Measurements from ENCODE around the gene NAA60.
"Not testable (repeated sequence)": the region's sequence is repeated elsewhere in the genome, so short reads cannot be mapped to it uniquely, and the experiment has no call there.

NAA60 gene

GRCh38 chr16:3495176-3495575 lies 51.7 kb downstream of the NAA60 start, which contains the start of gene C16orf90:
C16orf90 (minus strand) TSS chr16:3495489; CDS start chr16:3495421, 68 bp downstream.
- Histone ChIP-seq H3K27me3 (ENCODE audit: insufficient read depth, low read length, poor library complexity) (no peaks in the 10 kb centered on the region), H3K23ac (ENCODE audit: low read length) (no peak within 1 kb of the TSS), H3K79me2 (ENCODE audit: control insufficient read depth, insufficient read depth, low read length) (no peaks in the 10 kb centered on the region), H3K4me2 (ENCODE audit: low read length) (no peak within 1 kb of the TSS), H2AK5ac (ENCODE audit: low read length) (no peak within 1 kb of the TSS), H4K5ac (ENCODE audit: low read length) (no peak within 1 kb of the TSS), H3K36me3 (ENCODE audit: control insufficient read depth, insufficient read depth, low read length) (no peaks in the 10 kb centered on the region), H3K4me1 (ENCODE audit: control insufficient read depth, low read depth, low read length) (no peaks in the 10 kb centered on the region), H3K18ac (ENCODE audit: low read length) (no peak within 1 kb of the TSS), H3K27ac (ENCODE audit: low read depth, low read length) (no peak within 1 kb of the TSS), H4K8ac (ENCODE audit: low read depth, low read length) (no peak within 1 kb of the TSS), H3K4ac (ENCODE audit: low read depth, low read length) (no peak within 1 kb of the TSS), H3K56ac (ENCODE audit: low read length) (no peak within 1 kb of the TSS), H2BK5ac (ENCODE audit: low read length) (no peak within 1 kb of the TSS), H3K9ac (ENCODE audit: low read length) (no peak within 1 kb of the TSS), H3K79me1 (ENCODE audit: low read length) (no peaks in the 10 kb centered on the region), H2BK120ac (ENCODE audit: low read depth, low read length) (no peak within 1 kb of the TSS), H2BK15ac (replicated peaks; ENCODE audit: low read depth) (no peak within 1 kb of the TSS), H3K4me3 (ENCODE audit: low read length) (no peak within 1 kb of the TSS)
- WGBS (ENCODE audit: extremely low coverage, insufficient coverage, low lambda C conversion rate) = no CpG with 5 or more reads among the region's 3 CpGs
- DNase-seq = no peak

GRCh38 chr16:3496386-3496785 lies 52.9 kb downstream of the NAA60 start:
- no CpG with 5 or more reads among the region's 30 CpGs for WGBS (ENCODE audit: extremely low coverage, insufficient coverage, low lambda C conversion rate)

GRCh38 chr16:3497771-3498170 lies 54.3 kb downstream of the NAA60 start:
- Histone ChIP-seq H3K18ac (ENCODE audit: low read length) (no peak overlapping the region), H3K27ac (ENCODE audit: low read depth, low read length) (no peak overlapping the region), H3K56ac (ENCODE audit: low read length) (no peak overlapping the region), H4K5ac (ENCODE audit: low read length) (no peak overlapping the region), H2BK120ac (ENCODE audit: low read depth, low read length) (no peak overlapping the region), H3K79me1 (ENCODE audit: low read length) (no peaks in the 10 kb centered on the region), H3K4me1 (ENCODE audit: control insufficient read depth, low read depth, low read length) (peaks cover 2% of the 10 kb centered on the region), H4K8ac (ENCODE audit: low read depth, low read length) (no peak overlapping the region), H3K27me3 (ENCODE audit: insufficient read depth, low read length, poor library complexity) (no peaks in the 10 kb centered on the region), H3K36me3 (ENCODE audit: control insufficient read depth, insufficient read depth, low read length) (no peaks in the 10 kb centered on the region), H3K4me2 (ENCODE audit: low read length) (no peak overlapping the region), H2AK5ac (ENCODE audit: low read length) (no peak overlapping the region), H3K9ac (ENCODE audit: low read length) (no peak overlapping the region), H2BK5ac (ENCODE audit: low read length) (no peak overlapping the region), H3K4me3 (ENCODE audit: low read length) (no peak overlapping the region), H2BK15ac (replicated peaks; ENCODE audit: low read depth) (no peak overlapping the region), H3K4ac (ENCODE audit: low read depth, low read length) (no peak overlapping the region), H3K23ac (ENCODE audit: low read length) (no peak overlapping the region), H3K79me2 (ENCODE audit: control insufficient read depth, insufficient read depth, low read length) (no peaks in the 10 kb centered on the region)
- WGBS (ENCODE audit: extremely low coverage, insufficient coverage, low lambda C conversion rate) = no CpG with 5 or more reads among the region's 4 CpGs
- no peak for DNase-seq

More at GRCh38 chr16:3496386-3496785, 52.9 kb downstream of the NAA60 start:
- Histone ChIP-seq H4K8ac (ENCODE audit: low read depth, low read length) (no peak overlapping the region), H3K79me2 (ENCODE audit: control insufficient read depth, insufficient read depth, low read length) (no peaks in the 10 kb centered on the region), H3K79me1 (ENCODE audit: low read length) (no peaks in the 10 kb centered on the region), H3K23ac (ENCODE audit: low read length) (no peak overlapping the region), H2BK15ac (replicated peaks; ENCODE audit: low read depth) (no peak overlapping the region), H4K5ac (ENCODE audit: low read length) (no peak overlapping the region), H3K27ac (ENCODE audit: low read depth, low read length) (no peak overlapping the region), H3K4ac (ENCODE audit: low read depth, low read length) (no peak overlapping the region), H2BK5ac (ENCODE audit: low read length) (no peak overlapping the region), H3K56ac (ENCODE audit: low read length) (no peak overlapping the region), H3K36me3 (ENCODE audit: control insufficient read depth, insufficient read depth, low read length) (no peaks in the 10 kb centered on the region), H3K4me1 (ENCODE audit: control insufficient read depth, low read depth, low read length) (no peaks in the 10 kb centered on the region), H2AK5ac (ENCODE audit: low read length) (no peak overlapping the region), H2BK120ac (ENCODE audit: low read depth, low read length) (no peak overlapping the region), H3K4me3 (ENCODE audit: low read length) (no peak overlapping the region), H3K9ac (ENCODE audit: low read length) (no peak overlapping the region), H3K4me2 (ENCODE audit: low read length) (no peak overlapping the region), H3K27me3 (ENCODE audit: insufficient read depth, low read length, poor library complexity) (no peaks in the 10 kb centered on the region), H3K18ac (ENCODE audit: low read length) (no peak overlapping the region)
- no peak for DNase-seq

- H3K23ac ChIP-seq (ENCODE audit: low read length) = no peak overlapping the region
- no peaks in the 10 kb centered on the region for H3K79me2 ChIP-seq (ENCODE audit: control insufficient read depth, insufficient read depth, low read length)
- H3K18ac ChIP-seq (ENCODE audit: low read length) = no peak overlapping the region
- no peaks in the 10 kb centered on the region for H3K27me3 ChIP-seq (ENCODE audit: insufficient read depth, low read length, poor library complexity)
- DNase-seq = no peak
- no peak overlapping the region for H2BK120ac ChIP-seq (ENCODE audit: low read depth, low read length)
- no peak overlapping the region for H3K27ac ChIP-seq (ENCODE audit: low read depth, low read length)
- WGBS (ENCODE audit: extremely low coverage, insufficient coverage, low lambda C conversion rate) = no CpG with 5 or more reads among the region's 16 CpGs
- no peak overlapping the region for H2BK5ac ChIP-seq (ENCODE audit: low read length)
- no peak overlapping the region for H3K4ac ChIP-seq (ENCODE audit: low read depth, low read length)
- H3K36me3 ChIP-seq (ENCODE audit: control insufficient read depth, insufficient read depth, low read length) = no peaks in the 10 kb centered on the region
- H4K8ac ChIP-seq (ENCODE audit: low read depth, low read length) = no peak overlapping the region
- no peak overlapping the region for H3K4me2 ChIP-seq (ENCODE audit: low read length)
- peaks cover 2% of the 10 kb centered on the region for H3K4me1 ChIP-seq (ENCODE audit: control insufficient read depth, low read depth, low read length)
- no peak overlapping the region for H2BK15ac ChIP-seq (replicated peaks; ENCODE audit: low read depth)
- H3K4me3 ChIP-seq (ENCODE audit: low read length) = no peak overlapping the region
- no peak overlapping the region for H4K5ac ChIP-seq (ENCODE audit: low read length)
- H3K79me1 ChIP-seq (ENCODE audit: low read length) = no peaks in the 10 kb centered on the region
- H2AK5ac ChIP-seq (ENCODE audit: low read length) = no peak overlapping the region
- H3K9ac ChIP-seq (ENCODE audit: low read length) = no peak overlapping the region
- no peak overlapping the region for H3K56ac ChIP-seq (ENCODE audit: low read length)
Measured at GRCh38 chr16:3498988-3499387, 55.5 kb downstream of the NAA60 start.

GRCh38 chr16:3501412-3501761 lies 57.9 kb downstream of the NAA60 start:
- Histone ChIP-seq H3K56ac (ENCODE audit: low read length) (peak overlapping the region; percentile 89), H3K4me2 (ENCODE audit: low read length) (peak overlapping the region; percentile 89), H3K4me3 (ENCODE audit: low read length) (peak overlapping the region; percentile 89), H3K27ac (ENCODE audit: low read depth, low read length) (peak overlapping the region; percentile 63), H3K9ac (ENCODE audit: low read length) (peak overlapping the region; percentile 84)
- not testable (repeated sequence) for H3K27me3 ChIP-seq (ENCODE audit: insufficient read depth, low read length, poor library complexity); H2BK15ac ChIP-seq (replicated peaks; ENCODE audit: low read depth); H2AK5ac ChIP-seq (ENCODE audit: low read length); H3K4me1 ChIP-seq (ENCODE audit: control insufficient read depth, low read depth, low read length); H4K5ac ChIP-seq (ENCODE audit: low read length); H3K79me2 ChIP-seq (ENCODE audit: control insufficient read depth, insufficient read depth, low read length); H3K4ac ChIP-seq (ENCODE audit: low read depth, low read length); H4K8ac ChIP-seq (ENCODE audit: low read depth, low read length); DNase-seq; H2BK5ac ChIP-seq (ENCODE audit: low read length); H3K79me1 ChIP-seq (ENCODE audit: low read length); H2BK120ac ChIP-seq (ENCODE audit: low read depth, low read length); H3K23ac ChIP-seq (ENCODE audit: low read length); H3K36me3 ChIP-seq (ENCODE audit: control insufficient read depth, insufficient read depth, low read length); H3K18ac ChIP-seq (ENCODE audit: low read length)
- WGBS (ENCODE audit: extremely low coverage, insufficient coverage, low lambda C conversion rate) = no CpG with 5 or more reads among the region's 24 CpGs

- WGBS (ENCODE audit: extremely low coverage, insufficient coverage, low lambda C conversion rate) = no CpG with 5 or more reads among the region's 22 CpGs
- Histone ChIP-seq H2AK5ac (ENCODE audit: low read length) (no peak overlapping the region), H3K9ac (ENCODE audit: low read length) (peak overlapping the region; percentile 84), H3K18ac (ENCODE audit: low read length) (no peak overlapping the region), H3K36me3 (ENCODE audit: control insufficient read depth, insufficient read depth, low read length) (no peaks in the 10 kb centered on the region), H3K27ac (ENCODE audit: low read depth, low read length) (no peak overlapping the region), H2BK120ac (ENCODE audit: low read depth, low read length) (no peak overlapping the region), H2BK15ac (replicated peaks; ENCODE audit: low read depth) (no peak overlapping the region), H3K4me1 (ENCODE audit: control insufficient read depth, low read depth, low read length) (peaks cover 2% of the 10 kb centered on the region), H3K4me3 (ENCODE audit: low read length) (no peak overlapping the region), H3K23ac (ENCODE audit: low read length) (no peak overlapping the region), H3K27me3 (ENCODE audit: insufficient read depth, low read length, poor library complexity) (no peaks in the 10 kb centered on the region), H4K5ac (ENCODE audit: low read length) (no peak overlapping the region), H3K4ac (ENCODE audit: low read depth, low read length) (no peak overlapping the region), H3K79me2 (ENCODE audit: control insufficient read depth, insufficient read depth, low read length) (no peaks in the 10 kb centered on the region), H2BK5ac (ENCODE audit: low read length) (no peak overlapping the region), H3K4me2 (ENCODE audit: low read length) (no peak overlapping the region), H3K56ac (ENCODE audit: low read length) (peak overlapping the region; percentile 50), H3K79me1 (ENCODE audit: low read length) (no peaks in the 10 kb centered on the region), H4K8ac (ENCODE audit: low read depth, low read length) (no peak overlapping the region)
- no peak for DNase-seq
Measured at GRCh38 chr16:3501783-3502400, 58.4 kb downstream of the NAA60 start.
